OCI-LY3 (cell line): Measurements from ENCODE around the gene IFT25.

Experiments
- H2AFZ ChIP-seq: fragments of 200-600, 300-600 bp; shearing (Covaris generic); 2 replicates; pipeline ENCODE4 v1.6.0; 2014; ENCODE audit warnings: antibody characterized with exemption, low read depth, low read length
- H3K27ac ChIP-seq: fragments of 200-600, 300-600 bp; sonication (generic); 2 replicates; pipeline ENCODE4 v1.5.1; 2014; ENCODE audit warnings: mild to moderate bottlenecking, low read length, moderate library complexity, mixed read lengths
- H3K27me3 ChIP-seq: fragments of 200-600, 300-600 bp; sonication (generic); 2 replicates; pipeline ENCODE4 v1.6.1; 2014; ENCODE audit warnings: low read depth, low read length, mixed read lengths
- H3K36me3 ChIP-seq: fragments of 200-600, 300-600 bp; sonication (generic); replicated peaks from 2 replicates; pipeline ENCODE3; 2014; ENCODE audit warnings: low read depth, low read length, mixed read lengths
- H3K4me1 ChIP-seq: fragments of 300-600, 200-600 bp; sonication (generic); 2 replicates; pipeline ENCODE4 v1.6.1; 2014; ENCODE audit warnings: low read length, mixed read lengths
- H3K4me2 ChIP-seq: fragments of 200-600, 300-600 bp; sonication (generic); 2 replicates; pipeline ENCODE4 v1.6.1; 2014; ENCODE audit warnings: low read length, mixed read lengths
- H3K4me3 ChIP-seq: fragments of 300-600, 200-600 bp; sonication (generic); 2 replicates; pipeline ENCODE4 v1.5.1; 2014; ENCODE audit warnings: antibody characterized with exemption, mild to moderate bottlenecking, low read length, moderate library complexity
- H3K79me2 ChIP-seq: fragments of 300-600, 200-600 bp; shearing (Covaris generic); 2 replicates; pipeline ENCODE4 v1.6.1; 2014; ENCODE audit warnings: mild to moderate bottlenecking, low read length, mixed read lengths
- H3K9ac ChIP-seq: fragments of 300-600, 200-600 bp; shearing (Covaris generic); 2 replicates; pipeline ENCODE4 v1.6.0; 2014; ENCODE audit warnings: mild to moderate bottlenecking, low read length, moderate library complexity
- H3K9me3 ChIP-seq: fragments of 200-600, 300-600 bp; shearing (Covaris generic); 2 replicates; pipeline ENCODE4 v1.6.1; 2014; ENCODE audit warnings: low read length, mixed read lengths; ENCODE audit not compliant: insufficient read depth
- H4K20me1 ChIP-seq: fragments of 200-600, 300-600 bp; sonication (generic); 2 replicates; pipeline ENCODE4 v1.6.1; 2016; ENCODE audit warnings: low read length, mixed read lengths; ENCODE audit not compliant: insufficient read depth
- EZH2phosphoT487 ChIP-seq: fragments of 200-600 bp; shearing (Covaris generic); IDR thresholded peaks from 2 replicates; pipeline ENCODE4 v1.6.1; 2018; ENCODE audit warnings: antibody characterized with exemption, mixed run types, low read depth
- TF ChIP-seq, protein P1 (sequence below): fragments of 200-600, 300-600 bp; sonication (generic); IDR thresholded peaks from 2 replicates; pipeline ENCODE4 v1.5.1; 2014; ENCODE audit warnings: antibody characterized with exemption, low read length, low read depth

The IFT25 gene

DNA sequence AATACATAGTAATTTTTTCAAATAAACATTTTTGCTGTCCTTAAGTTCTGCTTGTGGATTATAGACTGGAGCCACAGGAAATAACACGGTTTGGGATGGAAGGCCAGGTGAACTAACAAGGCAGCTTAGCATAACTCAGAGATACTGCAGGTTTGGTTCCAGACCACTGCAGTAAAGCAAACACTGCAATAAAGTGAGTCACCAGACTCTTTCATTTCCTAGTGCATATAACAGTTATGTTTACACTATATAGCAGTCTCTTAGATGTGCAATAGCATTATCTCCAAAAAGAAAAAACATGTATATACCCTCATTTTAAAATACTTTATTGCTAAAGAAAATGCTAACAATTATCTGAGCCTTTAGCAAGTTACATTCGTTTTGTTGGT, 22.6 kb upstream of the IFT25 start:
- H2AFZ ChIP-seq = no peak overlapping the region
- no peaks in the 10 kb centered on the region for H4K20me1 ChIP-seq
- no peaks in the 10 kb centered on the region for H3K79me2 ChIP-seq
- H3K27ac ChIP-seq = no peak overlapping the region
- no peak overlapping the region for H3K9ac ChIP-seq
- H3K27me3 ChIP-seq = no peaks in the 10 kb centered on the region
- H3K36me3 ChIP-seq = peaks cover under 1% of the 10 kb centered on the region
- H3K4me3 ChIP-seq = no peak overlapping the region
- no peaks in the 10 kb centered on the region for H3K9me3 ChIP-seq
- TF ChIP-seq, protein P1, sequence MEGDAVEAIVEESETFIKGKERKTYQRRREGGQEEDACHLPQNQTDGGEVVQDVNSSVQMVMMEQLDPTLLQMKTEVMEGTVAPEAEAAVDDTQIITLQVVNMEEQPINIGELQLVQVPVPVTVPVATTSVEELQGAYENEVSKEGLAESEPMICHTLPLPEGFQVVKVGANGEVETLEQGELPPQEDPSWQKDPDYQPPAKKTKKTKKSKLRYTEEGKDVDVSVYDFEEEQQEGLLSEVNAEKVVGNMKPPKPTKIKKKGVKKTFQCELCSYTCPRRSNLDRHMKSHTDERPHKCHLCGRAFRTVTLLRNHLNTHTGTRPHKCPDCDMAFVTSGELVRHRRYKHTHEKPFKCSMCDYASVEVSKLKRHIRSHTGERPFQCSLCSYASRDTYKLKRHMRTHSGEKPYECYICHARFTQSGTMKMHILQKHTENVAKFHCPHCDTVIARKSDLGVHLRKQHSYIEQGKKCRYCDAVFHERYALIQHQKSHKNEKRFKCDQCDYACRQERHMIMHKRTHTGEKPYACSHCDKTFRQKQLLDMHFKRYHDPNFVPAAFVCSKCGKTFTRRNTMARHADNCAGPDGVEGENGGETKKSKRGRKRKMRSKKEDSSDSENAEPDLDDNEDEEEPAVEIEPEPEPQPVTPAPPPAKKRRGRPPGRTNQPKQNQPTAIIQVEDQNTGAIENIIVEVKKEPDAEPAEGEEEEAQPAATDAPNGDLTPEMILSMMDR = no peak
- TF ChIP-seq EZH2phosphoT487 = no peak
- H3K4me2 ChIP-seq = no peak overlapping the region
- peaks cover 6% of the 10 kb centered on the region for H3K4me1 ChIP-seq

GRCh38 chr1:53967409-53968124, 22.1 kb upstream of the IFT25 start:
- Histone ChIP-seq H3K36me3 (peaks cover 3% of the 10 kb centered on the region), H3K4me2 (no peak overlapping the region), H3K9me3 (no peaks in the 10 kb centered on the region), H3K79me2 (no peaks in the 10 kb centered on the region), H2AFZ (no peak overlapping the region), H3K9ac (no peak overlapping the region), H3K4me3 (no peak overlapping the region), H4K20me1 (no peaks in the 10 kb centered on the region), H3K4me1 (peaks cover 10% of the 10 kb centered on the region), H3K27me3 (no peaks in the 10 kb centered on the region), H3K27ac (no peak overlapping the region)
- TF ChIP-seq EZH2phosphoT487 = no peak
- TF ChIP-seq, protein P1 = no peak

DNA sequence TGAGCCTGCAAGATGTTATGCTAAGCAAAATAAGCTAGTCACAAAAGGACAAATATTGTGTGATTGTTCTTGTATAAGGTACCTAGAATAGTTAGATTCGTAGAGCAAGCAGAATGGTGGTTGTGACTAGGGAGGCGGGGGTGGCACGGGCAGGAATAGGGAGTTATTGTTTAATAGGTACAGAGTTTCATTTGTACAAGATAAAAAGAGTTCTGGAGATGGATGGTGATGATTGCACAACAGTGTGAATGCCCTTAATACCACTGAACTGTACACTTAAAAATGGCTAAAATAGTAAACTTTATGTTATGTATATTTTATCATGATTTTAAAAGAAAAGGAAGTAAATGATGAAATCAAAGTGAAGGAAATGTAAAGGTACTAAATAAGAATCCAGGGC, 21.3 kb upstream of the IFT25 start:
- Histone ChIP-seq H3K4me3 (no peak overlapping the region), H3K4me2 (no peak overlapping the region), H3K36me3 (peaks cover 6% of the 10 kb centered on the region), H3K27me3 (no peaks in the 10 kb centered on the region), H3K9ac (no peak overlapping the region), H4K20me1 (no peaks in the 10 kb centered on the region), H2AFZ (no peak overlapping the region), H3K4me1 (peaks cover 10% of the 10 kb centered on the region), H3K27ac (no peak overlapping the region), H3K9me3 (no peaks in the 10 kb centered on the region), H3K79me2 (no peaks in the 10 kb centered on the region)
- TF ChIP-seq, protein P1 = no peak
- TF ChIP-seq EZH2phosphoT487 = no peak

GRCh38 chr1:53964109-53964508, 18.6 kb upstream of the IFT25 start:
- no peaks in the 10 kb centered on the region for H3K9me3 ChIP-seq
- no peak overlapping the region for H3K4me2 ChIP-seq
- H3K27ac ChIP-seq = no peak overlapping the region
- H3K36me3 ChIP-seq = peaks cover 13% of the 10 kb centered on the region
- no peak overlapping the region for H2AFZ ChIP-seq
- H3K9ac ChIP-seq = no peak overlapping the region
- H4K20me1 ChIP-seq = no peaks in the 10 kb centered on the region
- no peaks in the 10 kb centered on the region for H3K79me2 ChIP-seq
- no peak overlapping the region for H3K4me3 ChIP-seq
- peaks cover 10% of the 10 kb centered on the region for H3K4me1 ChIP-seq
- H3K27me3 ChIP-seq = no peaks in the 10 kb centered on the region
- TF ChIP-seq, protein P1 = no peak
- no peak for TF ChIP-seq EZH2phosphoT487
